GM19467 (cell line): Measurements from ENCODE around the gene TANC1.
"Not testable (repeated sequence)": the region's sequence is repeated elsewhere in the genome, so short reads cannot be mapped to it uniquely, and the experiment has no call there.

Experiments used
- ATAC-seq: cut with Tn5 transposase; IDR thresholded peaks from one replicate; pipeline ENCODE4 v1.9.1; 2021; ENCODE audit warnings: mild to moderate bottlenecking, moderate library complexity; ENCODE audit not compliant: unreplicated experiment

The TANC1 gene

GRCh38 chr2:159022019-159022418 is 53.6 kb downstream of the TANC1 start:
- no peak for ATAC-seq

- no peak for ATAC-seq
Measured at GRCh38 chr2:159026170-159026569, 57.7 kb downstream of the TANC1 start.

- no peak for ATAC-seq
Measured at GRCh38 chr2:159028776-159029175, 60.3 kb downstream of the TANC1 start.

DNA sequence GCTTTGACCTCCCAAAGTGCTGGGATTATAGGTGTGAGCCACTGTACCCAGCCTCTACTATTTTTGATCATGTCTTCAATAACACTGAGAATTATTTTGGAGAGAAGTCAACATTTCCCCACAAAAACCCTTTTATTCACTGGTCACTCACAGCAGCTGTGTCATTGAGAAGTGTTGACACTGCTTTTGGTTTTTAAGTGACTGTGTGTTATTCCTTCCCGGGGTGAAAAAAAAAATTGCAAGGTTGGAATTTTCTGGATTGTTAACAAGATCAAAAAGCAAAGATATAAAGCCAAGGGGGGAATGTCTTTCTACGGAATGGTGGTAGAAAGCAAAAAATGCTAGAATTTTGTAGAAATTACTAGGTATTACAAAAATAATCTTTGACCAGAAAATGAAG is 61.5 kb downstream of the TANC1 start:
- no peak for ATAC-seq

DNA sequence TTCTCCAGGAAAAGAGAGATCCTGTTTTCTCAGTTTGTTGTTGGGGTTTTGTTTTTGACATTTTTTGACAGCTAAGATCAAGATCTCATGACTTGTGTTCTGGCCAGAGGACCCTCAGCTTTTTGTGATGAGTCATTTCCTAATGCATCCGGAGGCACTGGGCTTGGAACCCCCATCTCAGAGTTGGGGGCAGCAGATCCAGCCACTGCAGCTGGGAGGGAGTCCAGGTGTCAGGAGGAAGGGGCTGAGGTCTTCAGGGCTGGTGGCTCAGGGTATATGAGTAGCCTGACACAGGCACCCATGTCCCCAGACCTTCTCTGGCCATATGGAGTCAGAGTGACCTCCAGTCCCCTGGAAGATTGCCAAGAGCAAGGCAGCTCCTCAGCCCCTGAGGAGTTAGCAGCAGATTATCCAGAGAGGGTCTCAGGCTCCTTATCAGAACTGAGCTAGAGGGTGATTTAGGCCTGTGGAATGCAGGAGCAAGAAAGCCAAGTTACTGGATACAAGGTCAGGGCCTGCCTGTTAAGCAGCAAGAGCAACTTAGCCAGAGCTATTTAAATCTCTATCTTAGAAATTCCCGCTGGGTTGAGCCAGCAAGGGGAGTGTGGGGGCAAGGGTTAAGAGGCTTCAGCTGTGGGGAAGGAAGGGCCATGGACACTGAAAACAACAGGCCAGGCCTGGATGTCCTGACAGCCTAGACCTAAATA is 62.4 kb downstream of the TANC1 start:
- no peak for ATAC-seq

GRCh38 chr2:159032146-159032545 is 63.7 kb downstream of the TANC1 start:
- ATAC-seq: no peak

DNA sequence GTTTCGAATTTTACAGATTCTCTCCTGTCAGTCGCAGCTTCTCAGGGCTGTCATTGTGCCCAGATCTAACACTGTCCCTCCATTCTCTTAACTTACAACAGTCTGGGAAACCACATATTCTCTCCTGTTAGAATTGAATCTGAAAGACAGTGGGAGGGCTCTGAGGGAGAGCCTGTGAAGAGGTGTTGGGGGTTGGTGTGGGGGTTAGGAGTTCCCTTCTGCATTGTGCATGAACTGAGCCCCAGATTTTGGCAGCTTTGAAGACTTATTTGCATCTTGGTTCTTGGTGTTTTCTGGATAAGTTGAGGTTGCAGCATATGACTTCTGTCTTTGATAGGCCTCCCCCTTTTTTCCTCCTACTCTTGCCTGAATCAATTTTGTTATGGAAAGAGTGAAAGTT is 64.1 kb downstream of the TANC1 start:
- no peak for ATAC-seq

GRCh38 chr2:159034713-159035112 is 66.3 kb downstream of the TANC1 start:
- no peak for ATAC-seq

- ATAC-seq: no peak
Measured at GRCh38 chr2:159035790-159036411, 67.5 kb downstream of the TANC1 start.

DNA sequence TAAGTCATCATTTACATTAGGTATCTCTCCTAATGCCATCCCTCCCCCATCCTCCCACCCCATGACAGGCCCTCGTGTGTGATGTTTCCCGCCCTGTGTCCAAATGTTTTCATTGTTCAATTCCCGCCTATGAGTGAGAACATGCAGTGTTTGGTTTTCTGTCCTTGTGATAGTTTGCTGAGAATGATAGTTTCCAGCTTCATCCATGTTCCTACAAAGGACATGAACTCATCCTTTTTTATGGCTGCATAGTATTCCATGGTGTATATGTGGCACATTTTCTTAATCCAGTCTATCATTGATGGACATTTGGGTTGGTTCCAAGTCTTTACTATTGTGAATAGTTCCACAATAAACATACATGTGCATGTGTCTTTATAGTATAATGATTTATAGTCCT is 68.0 kb downstream of the TANC1 start:
- ATAC-seq: not testable (repeated sequence)

GRCh38 chr2:159041328-159041727 is 72.9 kb downstream of the TANC1 start:
- not testable (repeated sequence) for ATAC-seq

- ATAC-seq: no peak
Measured at GRCh38 chr2:159042115-159042850, 73.8 kb downstream of the TANC1 start.

DNA sequence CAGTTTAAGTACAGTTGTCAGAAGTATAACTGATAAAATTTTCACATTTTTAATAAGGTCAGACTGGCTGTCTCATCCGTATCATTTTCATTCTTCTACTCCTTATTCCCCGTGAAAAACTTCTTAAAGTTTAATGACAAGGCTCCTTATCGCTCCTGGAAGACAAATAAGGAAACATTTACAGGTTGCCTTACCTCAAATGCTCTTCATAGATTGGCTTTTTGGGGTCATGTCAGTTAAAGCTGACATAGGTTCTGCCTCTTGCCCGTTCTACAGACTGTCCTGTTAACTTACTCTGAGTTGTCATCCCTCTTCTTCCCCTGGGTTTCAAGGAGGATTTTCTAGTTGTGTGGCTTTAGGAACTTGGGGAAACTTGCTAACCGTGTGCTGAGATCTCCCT is 75.3 kb downstream of the TANC1 start:
- no peak for ATAC-seq

GRCh38 chr2:159044804-159045286 is 76.4 kb downstream of the TANC1 start:
- no peak for ATAC-seq

- ATAC-seq: no peak
Measured at GRCh38 chr2:159045545-159046454, 77.4 kb downstream of the TANC1 start.

DNA sequence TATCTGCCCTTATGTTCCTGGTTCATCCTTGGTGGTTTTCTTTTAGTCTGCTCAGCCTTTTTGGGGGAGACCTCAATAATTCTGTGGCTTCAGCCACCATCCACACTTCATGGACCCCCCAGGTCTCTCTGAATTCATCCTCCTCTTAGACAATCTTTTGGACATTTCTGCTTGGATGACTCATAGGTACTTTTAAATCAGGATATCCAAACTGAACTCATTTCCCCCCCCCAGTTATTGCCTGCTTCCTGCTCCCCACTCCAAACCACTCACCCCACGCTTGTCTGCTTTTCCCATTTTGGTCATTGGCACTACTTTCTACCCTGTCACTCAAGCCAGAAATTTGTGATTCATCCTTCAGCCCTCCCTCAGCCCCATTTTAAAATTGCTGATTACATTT is 78.5 kb downstream of the TANC1 start:
- no peak for ATAC-seq

- ATAC-seq: no peak
Measured at GRCh38 chr2:159050426-159050825, 82.0 kb downstream of the TANC1 start.

DNA sequence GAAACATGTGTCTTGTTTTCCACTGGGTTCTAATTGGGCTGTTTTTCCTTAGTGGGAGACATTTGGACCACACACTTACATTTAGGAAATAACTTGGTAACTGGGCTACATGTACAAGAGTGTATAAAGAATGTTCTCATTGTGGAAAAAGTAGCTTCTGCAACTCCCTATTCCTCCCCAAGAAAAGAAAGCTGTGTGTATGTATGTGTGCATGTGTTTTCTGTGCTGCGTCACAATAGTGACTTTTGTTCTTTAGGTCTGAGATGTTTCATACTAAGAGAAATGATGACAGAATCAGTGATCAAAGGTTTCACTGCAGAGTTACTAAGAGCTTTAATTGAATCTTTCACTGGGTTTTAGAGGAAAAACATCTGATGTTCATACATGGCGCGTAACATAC is 82.7 kb downstream of the TANC1 start:
- ATAC-seq: no peak

DNA sequence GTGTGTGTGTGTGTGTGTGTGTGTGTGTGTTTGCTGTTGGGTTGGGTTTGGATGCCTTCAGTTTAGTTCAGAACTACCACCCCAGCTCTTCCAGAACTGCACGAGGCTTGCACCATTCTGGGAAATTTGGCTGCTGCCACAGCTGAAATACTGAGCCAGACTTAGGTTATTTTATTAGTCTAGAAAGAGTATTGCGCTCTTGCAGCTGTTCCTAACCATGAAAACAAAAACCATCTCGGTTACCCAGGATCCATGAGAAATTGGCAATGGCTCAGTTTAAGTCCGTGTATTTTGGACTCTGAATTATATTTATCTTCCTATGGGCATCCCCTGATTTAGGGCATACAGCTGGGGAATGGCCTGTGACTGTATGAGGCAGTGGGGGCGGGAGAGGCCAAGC is 83.2 kb downstream of the TANC1 start:
- ATAC-seq: no peak

DNA sequence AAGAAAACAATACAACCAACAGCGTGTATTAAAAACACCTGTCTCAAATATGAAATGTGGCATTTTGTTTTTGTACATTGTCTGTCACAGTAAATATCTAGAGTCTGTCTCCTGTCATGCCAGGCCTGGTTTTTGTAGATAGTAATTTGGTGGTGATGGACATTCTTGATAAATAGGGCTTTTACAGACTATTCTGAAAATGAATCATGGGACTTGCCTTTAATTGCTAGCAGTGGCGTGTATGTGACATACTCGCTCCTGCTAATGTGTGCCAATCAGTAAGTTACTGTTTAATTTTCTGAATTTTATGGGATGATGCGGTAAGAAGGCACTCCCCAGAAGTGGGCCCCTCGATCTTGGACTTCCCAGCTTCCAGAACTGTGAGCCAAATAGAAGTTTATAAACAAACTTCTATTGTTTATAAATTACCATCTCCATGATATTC is 83.7 kb downstream of the TANC1 start:
- ATAC-seq: no peak
